SK-N-SH (cell line): ENCODE measurements around the gene ZNF80. TPM values are rescaled to one million over a fixed set of nuclear protein-coding genes. Genes with fewer than 3 reads are reported as not detected.

Experiments used
- CTCF ChIA-PET: fragments of 300-600, 350-600 bp; formaldehyde crosslinking; extraction: SDS; loops from one replicate; lab custom pipeline; 2021; lab: Yijun Ruan, JAX
- POLR2A ChIA-PET: fragments of 350-600 bp; sonication (Branson Sonifier 250); formaldehyde crosslinking; extraction: SDS; loops from one replicate; lab custom pipeline; 2020; ENCODE audit warnings: antibody characterized with exemption, inconsistent platforms; lab: Yijun Ruan, JAX
- DNase-seq: peaks from one replicate; pipeline ENCODE4 v3.0.0; 2012
- H2AFZ ChIP-seq: fragments of 200-600 bp; sonication (generic); 2 replicates; pipeline ENCODE4 v1.8.1; 2016; ENCODE audit warnings: antibody characterized with exemption, mild to moderate bottlenecking, low read depth
- H3F3A ChIP-seq: fragments of 200-600 bp; sonication (generic); replicated peaks from 2 replicates; pipeline ENCODE3; 2016; ENCODE audit warnings: antibody characterized with exemption, mild to moderate bottlenecking; ENCODE audit not compliant: insufficient read depth
- H3K27ac ChIP-seq, 2 experiments: fragments of 200-500 bp in 1 of 2; fragments of 200-600 bp in 1 of 2; sonication (Bioruptor generic) in 1 of 2; sonication (generic), shearing (Covaris generic) in 1 of 2; 2 replicates each; pipeline versions ENCODE4 v1.5.1 to v1.6.1; 2014 to 2016; ENCODE audit warnings: low read depth in 2 of 2, inconsistent platforms in 1 of 2, low read length in 1 of 2, mild to moderate bottlenecking in 1 of 2, mixed read lengths in 1 of 2
- H3K27me3 ChIP-seq: fragments of 200-600 bp; sonication (generic), shearing (Covaris generic); 2 replicates; pipeline ENCODE4 v1.6.1; 2016; ENCODE audit warnings: mixed run types; ENCODE audit not compliant: insufficient read depth
- H3K36me3 ChIP-seq, 2 experiments: fragments of 200-500 bp in 1 of 2; fragments of 200-600 bp in 1 of 2; sonication (Bioruptor generic) in 1 of 2; sonication (generic) in 1 of 2; replicated peaks in 1 of 2; 2 replicates each; pipeline versions ENCODE3 to v1.5.1; 2014 to 2016; ENCODE audit warnings: low read length in 1 of 2, mild to moderate bottlenecking in 1 of 2; ENCODE audit not compliant: insufficient read depth in 2 of 2, control insufficient read depth in 1 of 2
- H3K4me1 ChIP-seq, 2 experiments: fragments of 200-500 bp in 1 of 2; fragments of 200-600 bp in 1 of 2; sonication (Bioruptor generic) in 1 of 2; sonication (generic), shearing (Covaris generic) in 1 of 2; 2 replicates each; pipeline versions ENCODE4 v1.5.1 to v1.6.1; 2014 to 2016; ENCODE audit warnings: low read depth in 1 of 2, low read length in 1 of 2, mixed run types in 1 of 2; ENCODE audit not compliant: insufficient read depth in 2 of 2, control insufficient read depth in 1 of 2
- H3K4me2 ChIP-seq: fragments of 200-600 bp; sonication (generic), shearing (Covaris generic); 2 replicates; pipeline ENCODE4 v1.6.1; 2017; ENCODE audit warnings: mixed run types
- H3K4me3 ChIP-seq, 2 experiments: fragments of 200-500 bp in 1 of 2; fragments of 200-600 bp in 1 of 2; sonication (Bioruptor generic) in 1 of 2; sonication (generic), shearing (Covaris generic) in 1 of 2; 2 replicates each; pipeline versions ENCODE4 v1.5.1 to v1.8.1; 2014 to 2016; ENCODE audit warnings: low read depth in 2 of 2, inconsistent platforms in 1 of 2, low read length in 1 of 2, mild to moderate bottlenecking in 1 of 2, mixed read lengths in 1 of 2, moderate library complexity in 1 of 2
- H3K79me2 ChIP-seq: fragments of 200-600 bp; sonication (generic); 2 replicates; pipeline ENCODE4 v1.8.1; 2017; ENCODE audit warnings: mild to moderate bottlenecking; ENCODE audit not compliant: insufficient read depth
- H3K9ac ChIP-seq: fragments of 200-600 bp; sonication (generic); 2 replicates; pipeline ENCODE4 v1.6.1; 2017; ENCODE audit warnings: mixed run types
- H3K9me2 ChIP-seq: fragments of 200-600 bp; sonication (generic); 2 replicates; pipeline ENCODE4 v1.6.1; 2017; ENCODE audit warnings: mixed run types
- H3K9me3 ChIP-seq: fragments of 200-600 bp; sonication (generic); 2 replicates; pipeline ENCODE4 v1.6.1; 2017; ENCODE audit warnings: mixed run types, mild to moderate bottlenecking, moderate library complexity
- H4K20me1 ChIP-seq: fragments of 200-600 bp; sonication (generic); 2 replicates; pipeline ENCODE4 v1.6.1; 2017; ENCODE audit warnings: mild to moderate bottlenecking, mixed run types; ENCODE audit not compliant: insufficient read depth
- NRF1 ChIP-seq: IDR thresholded peaks from 2 replicates; pipeline ENCODE4 v1.6.1; 2012; ENCODE audit warnings: low read depth, mild to moderate bottlenecking, low read length
- RAD21 ChIP-seq: IDR thresholded peaks from 2 replicates; pipeline ENCODE4 v1.6.1; 2012; ENCODE audit warnings: mild to moderate bottlenecking, low read length
- RFX5 ChIP-seq: IDR thresholded peaks from 2 replicates; pipeline ENCODE4 v1.6.1; 2012; ENCODE audit warnings: mild to moderate bottlenecking, improper control_type of control experiment, low read length
- RXRA ChIP-seq: IDR thresholded peaks from 2 replicates; pipeline ENCODE4 v1.4.0; 2012; ENCODE audit warnings: low read depth, mild to moderate bottlenecking, borderline replicate concordance
- WGBS: methylation state at CpG from one replicate; pipeline ENCODE4 v1.1.6; 2017; ENCODE audit warnings: low lambda C conversion rate; 5-methylcytosine and 5-hydroxymethylcytosine counted together
- polyA plus RNA-seq, 3 experiments: library from polyadenylated mRNA; depleted of rRNA; stranded (reverse); fragments of >200 nt; gene quantifications; 2 replicates each; pipeline ENCODE4 v1.2.3, GENCODE V29; 2012
- TF ChIP-seq, protein P1 (sequence below): IDR thresholded peaks from 2 replicates; pipeline ENCODE4; 2012
- TF ChIP-seq, protein P2 (sequence below): fragments of 150-350 bp; IDR thresholded peaks from 2 replicates; pipeline ENCODE4 v1.6.1; 2016; ENCODE audit warnings: mild to moderate bottlenecking, low read depth, low read length
- TF ChIP-seq, protein P3 (sequence below): IDR thresholded peaks from 2 replicates; pipeline ENCODE4 v1.6.1; 2012; ENCODE audit warnings: mild to moderate bottlenecking, low read depth, low read length, moderate library complexity

ZNF80 gene
- polyA plus RNA-seq, 1 of the 3 experiments (the other 2 are of a cell fraction), result not detected

DNA sequence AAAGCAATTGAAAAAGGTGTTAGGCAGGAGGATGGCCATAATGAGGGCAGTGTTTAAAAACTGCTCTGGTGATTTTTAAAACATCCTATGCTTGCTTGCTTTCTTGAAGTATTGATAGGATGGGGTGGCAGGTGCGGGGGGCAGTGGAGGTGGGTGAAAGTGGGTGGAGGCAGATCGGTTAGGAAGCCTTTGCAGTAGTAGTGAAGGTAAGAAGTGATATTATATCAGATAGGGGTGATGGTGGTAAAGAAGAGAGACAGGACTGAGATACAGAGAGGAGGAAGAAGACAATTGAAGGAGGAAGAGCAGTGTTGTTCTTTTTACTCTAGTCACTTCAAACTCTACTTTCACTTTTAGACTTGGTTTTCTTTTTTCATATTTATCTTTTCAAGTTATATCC lies 11.1 kb downstream of the ZNF80 start (continued):
- TF ChIP-seq, protein P1, sequence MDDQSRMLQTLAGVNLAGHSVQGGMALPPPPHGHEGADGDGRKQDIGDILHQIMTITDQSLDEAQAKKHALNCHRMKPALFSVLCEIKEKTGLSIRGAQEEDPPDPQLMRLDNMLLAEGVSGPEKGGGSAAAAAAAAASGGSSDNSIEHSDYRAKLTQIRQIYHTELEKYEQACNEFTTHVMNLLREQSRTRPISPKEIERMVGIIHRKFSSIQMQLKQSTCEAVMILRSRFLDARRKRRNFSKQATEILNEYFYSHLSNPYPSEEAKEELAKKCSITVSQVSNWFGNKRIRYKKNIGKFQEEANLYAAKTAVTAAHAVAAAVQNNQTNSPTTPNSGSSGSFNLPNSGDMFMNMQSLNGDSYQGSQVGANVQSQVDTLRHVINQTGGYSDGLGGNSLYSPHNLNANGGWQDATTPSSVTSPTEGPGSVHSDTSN, result no peak
- TF ChIP-seq, protein P2, sequence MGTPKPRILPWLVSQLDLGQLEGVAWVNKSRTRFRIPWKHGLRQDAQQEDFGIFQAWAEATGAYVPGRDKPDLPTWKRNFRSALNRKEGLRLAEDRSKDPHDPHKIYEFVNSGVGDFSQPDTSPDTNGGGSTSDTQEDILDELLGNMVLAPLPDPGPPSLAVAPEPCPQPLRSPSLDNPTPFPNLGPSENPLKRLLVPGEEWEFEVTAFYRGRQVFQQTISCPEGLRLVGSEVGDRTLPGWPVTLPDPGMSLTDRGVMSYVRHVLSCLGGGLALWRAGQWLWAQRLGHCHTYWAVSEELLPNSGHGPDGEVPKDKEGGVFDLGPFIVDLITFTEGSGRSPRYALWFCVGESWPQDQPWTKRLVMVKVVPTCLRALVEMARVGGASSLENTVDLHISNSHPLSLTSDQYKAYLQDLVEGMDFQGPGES, result no peak
- no peak for TF ChIP-seq RXRA

DNA sequence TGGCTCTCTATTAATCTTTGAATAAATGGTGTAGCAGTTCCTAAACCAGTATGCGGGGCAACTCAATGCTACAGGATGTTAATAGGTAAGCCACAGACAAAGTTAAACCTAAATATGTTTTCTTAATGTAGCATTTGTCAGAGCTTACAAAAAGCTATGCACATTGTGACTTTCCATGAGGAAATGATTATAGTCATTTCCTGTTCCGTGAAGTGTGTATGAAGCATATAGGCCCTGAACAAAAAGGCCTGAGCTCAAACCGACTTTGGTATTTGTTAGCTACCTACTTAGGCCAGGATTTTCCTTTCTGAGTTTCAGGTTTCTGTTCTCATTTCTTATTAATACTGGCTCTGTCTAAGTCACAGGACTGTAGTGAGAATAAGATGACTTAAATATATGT lies 14.2 kb downstream of the ZNF80 start:
- POLR2A ChIA-PET, result no interaction called here
- CTCF ChIA-PET, result no interaction called here
- H3K79me2 ChIP-seq, result no peaks in the 10 kb centered on the region; the same call in 1 of the 2 replicates

More for the DNA sequence above, 14.2 kb downstream of the ZNF80 start:
- H3K9me2 ChIP-seq, result no peaks in the 10 kb centered on the region
- H3K4me1 ChIP-seq, result no peaks in the 10 kb centered on the region
- no peak overlapping the region for H3K27ac ChIP-seq
- H3K9me3 ChIP-seq, result no peaks in the 10 kb centered on the region
- no peaks in the 10 kb centered on the region for H3F3A ChIP-seq
- H3K27me3 ChIP-seq, result no peaks in the 10 kb centered on the region
- H3K4me2 ChIP-seq, result no peak overlapping the region
- no peak for DNase-seq
- no peak overlapping the region for H3K4me3 ChIP-seq
- TF ChIP-seq RAD21 (no peak), NRF1 (no peak), RFX5 (no peak)
- TF ChIP-seq, protein P3, sequence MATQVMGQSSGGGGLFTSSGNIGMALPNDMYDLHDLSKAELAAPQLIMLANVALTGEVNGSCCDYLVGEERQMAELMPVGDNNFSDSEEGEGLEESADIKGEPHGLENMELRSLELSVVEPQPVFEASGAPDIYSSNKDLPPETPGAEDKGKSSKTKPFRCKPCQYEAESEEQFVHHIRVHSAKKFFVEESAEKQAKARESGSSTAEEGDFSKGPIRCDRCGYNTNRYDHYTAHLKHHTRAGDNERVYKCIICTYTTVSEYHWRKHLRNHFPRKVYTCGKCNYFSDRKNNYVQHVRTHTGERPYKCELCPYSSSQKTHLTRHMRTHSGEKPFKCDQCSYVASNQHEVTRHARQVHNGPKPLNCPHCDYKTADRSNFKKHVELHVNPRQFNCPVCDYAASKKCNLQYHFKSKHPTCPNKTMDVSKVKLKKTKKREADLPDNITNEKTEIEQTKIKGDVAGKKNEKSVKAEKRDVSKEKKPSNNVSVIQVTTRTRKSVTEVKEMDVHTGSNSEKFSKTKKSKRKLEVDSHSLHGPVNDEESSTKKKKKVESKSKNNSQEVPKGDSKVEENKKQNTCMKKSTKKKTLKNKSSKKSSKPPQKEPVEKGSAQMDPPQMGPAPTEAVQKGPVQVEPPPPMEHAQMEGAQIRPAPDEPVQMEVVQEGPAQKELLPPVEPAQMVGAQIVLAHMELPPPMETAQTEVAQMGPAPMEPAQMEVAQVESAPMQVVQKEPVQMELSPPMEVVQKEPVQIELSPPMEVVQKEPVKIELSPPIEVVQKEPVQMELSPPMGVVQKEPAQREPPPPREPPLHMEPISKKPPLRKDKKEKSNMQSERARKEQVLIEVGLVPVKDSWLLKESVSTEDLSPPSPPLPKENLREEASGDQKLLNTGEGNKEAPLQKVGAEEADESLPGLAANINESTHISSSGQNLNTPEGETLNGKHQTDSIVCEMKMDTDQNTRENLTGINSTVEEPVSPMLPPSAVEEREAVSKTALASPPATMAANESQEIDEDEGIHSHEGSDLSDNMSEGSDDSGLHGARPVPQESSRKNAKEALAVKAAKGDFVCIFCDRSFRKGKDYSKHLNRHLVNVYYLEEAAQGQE, result no peak
- TF ChIP-seq, protein P1, result no peak
- H3K36me3 ChIP-seq, result no peaks in the 10 kb centered on the region
- no peak overlapping the region for H3K9ac ChIP-seq
- H2AFZ ChIP-seq, result no peak overlapping the region; the same call in 1 of the 2 replicates
- WGBS, result 65% methylated on average over 3 of the region's 3 CpGs
- no peaks in the 10 kb centered on the region for H4K20me1 ChIP-seq
